ENCODE results near the gene KIAA0825.

Gene KIAA0825

GRCh38 chr5:94263068-94263467 is 355.3 kb downstream of the KIAA0825 start:
- DNase-seq (ENCODE audit: extremely low spot score), result no peak
- no peak for TF ChIP-seq SP1 (IDR thresholded peaks at IDR 0.05)
- ChIA-PET POLR2A (no interaction called here), CTCF (no interaction called here)

GRCh38 chr5:94260096-94260495 is 358.3 kb downstream of the KIAA0825 start:
- TF ChIP-seq ARNT (IDR thresholded peaks at IDR 0.05) (no peak), SUZ12 (IDR thresholded peaks at IDR 0.05) (no peak), CTBP1 (IDR thresholded peaks at IDR 0.05; ENCODE audit: borderline replicate concordance) (no peak), NFRKB (IDR thresholded peaks at IDR 0.05) (no peak), HDGF (IDR thresholded peaks at IDR 0.05; ENCODE audit: borderline replicate concordance) (no peak), LEF1 (IDR thresholded peaks at IDR 0.05; ENCODE audit: borderline replicate concordance) (no peak), ELF4 (IDR thresholded peaks at IDR 0.05) (no peak), PKNOX1 (IDR thresholded peaks at IDR 0.05) (no peak), L3MBTL2 (conservative IDR thresholded peaks at IDR 0.05) (no peak), BHLHE40 (IDR thresholded peaks at IDR 0.05; ENCODE audit: borderline replicate concordance) (no peak)
- CTCF ChIA-PET, result no interaction called here
- POLR2A ChIA-PET, result no interaction called here
- no peak for DNase-seq (ENCODE audit: extremely low spot score)

GRCh38 chr5:94254214-94254613 is 364.2 kb downstream of the KIAA0825 start:
- TF ChIP-seq FOXA1 (IDR thresholded peaks at IDR 0.05) (no peak), CTBP1 (IDR thresholded peaks at IDR 0.05; ENCODE audit: borderline replicate concordance) (no peak), TARDBP (IDR thresholded peaks at IDR 0.05) (no peak), SUZ12 (IDR thresholded peaks at IDR 0.05) (no peak)
- ChIA-PET CTCF (no interaction called here), POLR2A (no interaction called here)
- no peak for DNase-seq (ENCODE audit: extremely low spot score)

GRCh38 chr5:94250985-94251384 is 367.4 kb downstream of the KIAA0825 start:
- DNase-seq (ENCODE audit: extremely low spot score), result no peak
- ChIA-PET POLR2A (no interaction called here), CTCF (no interaction called here)
- TF ChIP-seq ELF4 (IDR thresholded peaks at IDR 0.05) (no peak), BHLHE40 (IDR thresholded peaks at IDR 0.05; ENCODE audit: borderline replicate concordance) (no peak), TARDBP (IDR thresholded peaks at IDR 0.05) (no peak)

- ChIA-PET CTCF (no interaction called here), POLR2A (no interaction called here)
- DNase-seq (ENCODE audit: extremely low spot score), result no peak
- TF ChIP-seq ARNT (IDR thresholded peaks at IDR 0.05), result no peak
- no peak for TF ChIP-seq LEF1 (IDR thresholded peaks at IDR 0.05; ENCODE audit: borderline replicate concordance)
- no peak for TF ChIP-seq ZNF384 (IDR thresholded peaks at IDR 0.05)
- no peak for TF ChIP-seq ELF4 (IDR thresholded peaks at IDR 0.05)
- no peak for TF ChIP-seq HDGF (IDR thresholded peaks at IDR 0.05; ENCODE audit: borderline replicate concordance)
- TF ChIP-seq NFRKB (IDR thresholded peaks at IDR 0.05), result no peak
- TF ChIP-seq CTBP1 (IDR thresholded peaks at IDR 0.05; ENCODE audit: borderline replicate concordance), result no peak
- TF ChIP-seq FOXA1 (IDR thresholded peaks at IDR 0.05), result no peak
- TF ChIP-seq FOXM1 (IDR thresholded peaks at IDR 0.05; ENCODE audit: borderline replicate concordance), result no peak
- TF ChIP-seq TARDBP (IDR thresholded peaks at IDR 0.05), result no peak
- TF ChIP-seq BHLHE40 (IDR thresholded peaks at IDR 0.05; ENCODE audit: borderline replicate concordance), result no peak
- no peak for TF ChIP-seq SP1 (IDR thresholded peaks at IDR 0.05)
- TF ChIP-seq L3MBTL2 (conservative IDR thresholded peaks at IDR 0.05), result no peak
- no peak for TF ChIP-seq PKNOX1 (IDR thresholded peaks at IDR 0.05)
- TF ChIP-seq FOXK2 (IDR thresholded peaks at IDR 0.05), result no peak
- TF ChIP-seq SUZ12 (IDR thresholded peaks at IDR 0.05), result no peak
Observed at GRCh38 chr5:94249430-94249829, 369.0 kb downstream of the KIAA0825 start.

GRCh38 chr5:94248175-94248875 is 370.1 kb downstream of the KIAA0825 start:
- no peak for DNase-seq (ENCODE audit: extremely low spot score)
- ChIA-PET POLR2A (no interaction called here), CTCF (no interaction called here)
- no peak for TF ChIP-seq BHLHE40 (IDR thresholded peaks at IDR 0.05; ENCODE audit: borderline replicate concordance)
- TF ChIP-seq TARDBP (IDR thresholded peaks at IDR 0.05), result no peak
- TF ChIP-seq FOXA1 (IDR thresholded peaks at IDR 0.05), result no peak
- TF ChIP-seq LEF1 (IDR thresholded peaks at IDR 0.05; ENCODE audit: borderline replicate concordance), result no peak
- TF ChIP-seq HDGF (IDR thresholded peaks at IDR 0.05; ENCODE audit: borderline replicate concordance), result no peak
- TF ChIP-seq ELF4 (IDR thresholded peaks at IDR 0.05), result no peak
- no peak for TF ChIP-seq FOXK2 (IDR thresholded peaks at IDR 0.05)

GRCh38 chr5:94245608-94246007 is 372.8 kb downstream of the KIAA0825 start:
- no peak for DNase-seq (ENCODE audit: extremely low spot score)
- ChIA-PET CTCF (no interaction called here), POLR2A (no interaction called here)
- no peak for TF ChIP-seq CTBP1 (IDR thresholded peaks at IDR 0.05; ENCODE audit: borderline replicate concordance)
- TF ChIP-seq ARNT (IDR thresholded peaks at IDR 0.05), result no peak
- TF ChIP-seq SUZ12 (IDR thresholded peaks at IDR 0.05), result no peak
- TF ChIP-seq PKNOX1 (IDR thresholded peaks at IDR 0.05), result no peak
- no peak for TF ChIP-seq LEF1 (IDR thresholded peaks at IDR 0.05; ENCODE audit: borderline replicate concordance)
- no peak for TF ChIP-seq SP1 (IDR thresholded peaks at IDR 0.05)
- no peak for TF ChIP-seq FOXA1 (IDR thresholded peaks at IDR 0.05)
- no peak for TF ChIP-seq HDGF (IDR thresholded peaks at IDR 0.05; ENCODE audit: borderline replicate concordance)
- no peak for TF ChIP-seq FOXK2 (IDR thresholded peaks at IDR 0.05)
- TF ChIP-seq TARDBP (IDR thresholded peaks at IDR 0.05), result no peak
